AG04450 (cell line): Measurements from ENCODE around the gene SFT2D3. TPM values are rescaled to one million over a fixed set of nuclear protein-coding genes. Genes with fewer than 3 reads are reported as not detected.

ENCODE experiments used
- CTCF ChIA-PET: fragments of 300-600, 350-600 bp; formaldehyde crosslinking; extraction: SDS; loops from one replicate; lab custom pipeline; 2022; ENCODE audit warnings: antibody characterized with exemption, inconsistent platforms; lab: Charles Lee
- POLR2A ChIA-PET: fragments of 350-600 bp; formaldehyde crosslinking; extraction: SDS; loops from one replicate; lab custom pipeline; 2021; ENCODE audit warnings: antibody characterized with exemption, inconsistent platforms; lab: Yijun Ruan, JAX
- DNase-seq: peaks from one replicate; pipeline ENCODE4 v3.0.0-alpha.2; 2011; ENCODE audit warnings: low read depth, low spot score
- H3K27ac ChIP-seq: one replicate; pipeline ENCODE4 v1.5.1; 2012; ENCODE audit warnings: low read depth, low read length, control low read depth
- H3K27me3 ChIP-seq: one replicate; pipeline ENCODE4 v1.6.0; 2012; ENCODE audit warnings: low read length; ENCODE audit not compliant: control insufficient read depth, insufficient read depth
- H3K4me3 ChIP-seq: 2 replicates; pipeline ENCODE4 v1.5.1; 2011; ENCODE audit warnings: mild to moderate bottlenecking, low read depth, low read length, control low read depth
- H3K9me3 ChIP-seq: 2 replicates; pipeline ENCODE4 v1.5.1; 2012; ENCODE audit warnings: low read length; ENCODE audit not compliant: control insufficient read depth, insufficient read depth
- polyA plus RNA-seq: library from polyadenylated mRNA; depleted of rRNA; stranded (reverse); fragments of >200 nt; gene quantifications from 2 replicates; pipeline ENCODE4 v1.2.3, GENCODE V29; 2011
- TF ChIP-seq, protein P1 (sequence below): IDR thresholded peaks from 2 replicates; pipeline ENCODE4 v1.5.1; 2011; ENCODE audit warnings: low read depth, low read length, control low read depth, inconsistent platforms

The SFT2D3 gene
- polyA plus RNA-seq, 1 experiment = 5.3 TPM

DNA sequence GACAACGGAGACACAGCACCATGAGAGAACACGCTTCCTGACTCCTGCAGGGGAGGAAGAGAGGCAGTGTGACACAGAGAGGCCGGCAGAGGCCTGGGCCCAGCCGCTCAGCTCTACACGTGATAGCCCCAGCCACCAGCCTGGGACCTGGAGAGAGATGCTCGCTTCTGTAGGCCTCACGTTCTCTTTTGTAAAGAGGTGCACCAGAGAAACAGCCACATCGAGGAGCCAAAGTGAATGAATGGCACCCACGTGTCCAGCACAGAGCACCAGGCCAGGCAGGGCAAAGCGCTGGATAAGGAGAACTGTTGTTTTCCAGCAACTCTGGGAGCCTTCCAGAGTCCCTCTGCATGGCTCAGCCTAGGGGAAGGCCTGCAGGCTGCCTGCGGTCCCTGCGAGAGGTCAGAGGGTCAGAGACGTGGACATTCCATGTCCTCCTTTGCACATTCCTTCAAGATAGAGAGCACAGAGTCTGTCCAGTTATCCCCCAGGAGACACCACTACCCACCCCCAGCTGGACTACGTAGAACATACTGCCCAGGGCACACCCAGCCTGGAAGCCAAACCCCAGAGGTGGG lies 40.1 kb upstream of the SFT2D3 start:
- ChIA-PET POLR2A (no interaction called here), CTCF (interaction anchor here (1.0 to 2.1 kb wide), 2 partner anchors 11 kb away, joined by 4 to 5 read pairs; no protein-coding TSS in a partner anchor)
- Histone ChIP-seq H3K9me3 (no peaks in the 10 kb centered on the region; the same call in 1 of the 2 replicates), H3K27me3 (peaks cover 7% of the 10 kb centered on the region), H3K27ac (no peak overlapping the region), H3K4me3 (no peak overlapping the region)
- TF ChIP-seq, protein P1, sequence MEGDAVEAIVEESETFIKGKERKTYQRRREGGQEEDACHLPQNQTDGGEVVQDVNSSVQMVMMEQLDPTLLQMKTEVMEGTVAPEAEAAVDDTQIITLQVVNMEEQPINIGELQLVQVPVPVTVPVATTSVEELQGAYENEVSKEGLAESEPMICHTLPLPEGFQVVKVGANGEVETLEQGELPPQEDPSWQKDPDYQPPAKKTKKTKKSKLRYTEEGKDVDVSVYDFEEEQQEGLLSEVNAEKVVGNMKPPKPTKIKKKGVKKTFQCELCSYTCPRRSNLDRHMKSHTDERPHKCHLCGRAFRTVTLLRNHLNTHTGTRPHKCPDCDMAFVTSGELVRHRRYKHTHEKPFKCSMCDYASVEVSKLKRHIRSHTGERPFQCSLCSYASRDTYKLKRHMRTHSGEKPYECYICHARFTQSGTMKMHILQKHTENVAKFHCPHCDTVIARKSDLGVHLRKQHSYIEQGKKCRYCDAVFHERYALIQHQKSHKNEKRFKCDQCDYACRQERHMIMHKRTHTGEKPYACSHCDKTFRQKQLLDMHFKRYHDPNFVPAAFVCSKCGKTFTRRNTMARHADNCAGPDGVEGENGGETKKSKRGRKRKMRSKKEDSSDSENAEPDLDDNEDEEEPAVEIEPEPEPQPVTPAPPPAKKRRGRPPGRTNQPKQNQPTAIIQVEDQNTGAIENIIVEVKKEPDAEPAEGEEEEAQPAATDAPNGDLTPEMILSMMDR = no peak
- no peak for DNase-seq

DNA sequence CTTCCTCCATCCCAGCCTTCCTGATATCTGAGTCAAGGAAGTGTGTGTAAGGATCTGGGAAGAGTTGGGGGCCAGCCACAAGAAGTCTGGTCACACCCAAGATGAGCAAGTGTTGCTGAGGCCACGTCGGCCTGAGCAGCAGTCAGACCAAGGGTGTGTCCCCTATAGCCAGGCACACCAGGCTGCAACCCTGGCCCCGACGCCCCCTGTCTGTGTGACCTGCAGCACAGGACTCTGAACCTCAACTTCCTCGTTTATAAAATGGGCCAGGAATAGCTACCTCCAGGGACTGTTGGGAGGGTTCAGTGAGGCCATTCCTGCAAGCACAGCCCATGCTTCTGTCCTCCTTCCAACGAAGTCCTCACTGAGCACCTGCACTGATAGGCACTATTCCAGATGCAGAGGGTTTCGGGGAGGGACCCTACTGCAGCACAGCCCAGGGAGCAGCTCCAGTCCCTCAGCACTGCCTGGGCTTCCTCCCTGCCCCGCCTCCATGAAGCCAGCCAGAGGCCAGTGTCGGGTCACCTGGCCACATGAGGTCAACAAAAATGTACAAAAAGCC lies 39.3 kb upstream of the SFT2D3 start:
- H3K4me3 ChIP-seq = no peak overlapping the region
- POLR2A ChIA-PET = no interaction called here
- CTCF ChIA-PET = interaction anchor here (1.0 kb wide), 1 partner anchor 12 kb away, joined by 4 read pairs; no protein-coding TSS in a partner anchor
- no peak for DNase-seq
- no peaks in the 10 kb centered on the region; the same call in 1 of the 2 replicates for H3K9me3 ChIP-seq
- TF ChIP-seq, protein P1 = no peak
- H3K27ac ChIP-seq = no peak overlapping the region
- peaks cover 7% of the 10 kb centered on the region for H3K27me3 ChIP-seq

DNA sequence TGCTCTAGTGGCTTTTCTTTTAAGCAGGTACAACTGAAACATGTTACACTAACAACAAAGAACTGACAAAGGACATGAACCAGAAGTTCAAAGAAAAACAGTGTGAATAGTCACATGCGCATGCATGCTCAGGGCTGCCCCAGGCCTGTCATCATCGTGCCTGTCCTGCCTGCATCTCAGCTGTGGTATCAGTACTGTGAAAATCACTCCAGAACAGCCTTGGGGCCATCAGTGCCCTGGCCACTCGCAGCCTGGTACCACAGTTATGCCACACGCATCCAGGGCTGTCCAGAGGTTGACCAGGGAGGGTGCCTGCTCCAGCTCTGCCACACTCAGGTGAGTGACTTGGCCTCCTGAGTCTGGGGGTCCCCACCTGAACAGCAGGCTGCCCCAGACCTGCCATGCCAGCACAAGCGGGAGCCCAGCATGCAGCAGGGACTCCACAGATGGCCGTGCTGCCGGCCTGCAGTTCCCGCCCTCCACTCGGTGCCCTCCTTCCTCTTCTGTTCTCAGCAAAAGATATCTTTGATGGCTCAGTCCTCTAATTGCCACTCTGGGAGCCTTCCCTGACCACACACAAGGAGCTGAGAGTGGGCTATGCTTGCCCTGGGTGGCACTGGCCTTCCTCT lies 38.2 kb upstream of the SFT2D3 start:
- H3K27me3 ChIP-seq = peaks cover 7% of the 10 kb centered on the region
- POLR2A ChIA-PET = no interaction called here
- no peaks in the 10 kb centered on the region; the same call in 1 of the 2 replicates for H3K9me3 ChIP-seq
- no peak overlapping the region for H3K27ac ChIP-seq
- TF ChIP-seq, protein P1 = no peak
- CTCF ChIA-PET = interaction anchor here (1.4 kb wide), 1 partner anchor 13 kb away, joined by 6 read pairs; no protein-coding TSS in a partner anchor
- H3K4me3 ChIP-seq = no peak overlapping the region
- no peak for DNase-seq

DNA sequence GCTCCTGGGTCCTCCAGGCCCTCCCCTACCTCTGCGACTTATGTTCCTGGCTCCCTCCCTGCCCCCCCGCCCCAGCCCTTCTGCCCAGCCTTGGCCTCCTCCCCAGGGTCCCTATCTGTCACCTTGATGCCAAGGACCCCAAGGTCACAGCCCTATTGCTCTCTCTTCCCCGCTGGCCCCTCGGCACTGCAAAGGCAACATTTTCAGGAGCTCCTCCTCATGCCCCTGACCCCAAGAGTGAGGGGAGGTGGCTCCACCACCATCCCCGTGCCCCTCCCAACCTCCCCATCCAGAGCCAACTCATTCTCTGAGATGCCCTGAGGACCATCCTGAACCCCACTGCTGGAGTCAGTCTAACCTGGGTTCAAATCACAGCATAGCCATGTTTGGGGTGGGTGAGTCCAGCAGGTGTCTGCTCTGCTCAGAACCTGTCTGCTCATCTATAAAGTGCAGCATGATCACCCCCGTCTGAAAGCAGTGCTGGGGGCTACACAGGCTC lies 37.7 kb upstream of the SFT2D3 start:
- ChIA-PET CTCF (interaction anchor here (1.4 kb wide), 1 partner anchor 14 kb away, joined by 6 read pairs; no protein-coding TSS in a partner anchor), POLR2A (no interaction called here)
- Histone ChIP-seq H3K9me3 (no peaks in the 10 kb centered on the region; the same call in 1 of the 2 replicates), H3K27ac (no peak overlapping the region), H3K27me3 (peaks cover 7% of the 10 kb centered on the region), H3K4me3 (no peak overlapping the region)
- TF ChIP-seq, protein P1 = no peak
- DNase-seq = no peak
